ENCODE data around the gene ZBED3.
"Not testable (repeated sequence)": the region's sequence is repeated elsewhere in the genome, so short reads cannot be mapped to it uniquely, and the experiment has no call there.

Gene ZBED3

GRCh38 chr5:77086689-77087483 is at the start of gene ZBED3:
Gene ZBED3 (minus strand): TSS chr5:77087285. CDS start chr5:77077878, 9,407 bp downstream.
- DNase-seq = peak; percentile 87

- DNase-seq = no peak
Measured at GRCh38 chr5:77133061-77133758, 46.1 kb upstream of the ZBED3 start.

GRCh38 chr5:77131361-77131760 is 44.3 kb upstream of the ZBED3 start:
- DNase-seq = no peak

GRCh38 chr5:77129391-77129990 is 42.4 kb upstream of the ZBED3 start:
- no peak for DNase-seq

- DNase-seq = no peak
Measured at GRCh38 chr5:77128411-77129061, 41.5 kb upstream of the ZBED3 start.

- DNase-seq = no peak
Measured at GRCh38 chr5:77123057-77123456, 36.0 kb upstream of the ZBED3 start.

GRCh38 chr5:77120706-77121105 is 33.6 kb upstream of the ZBED3 start:
- no peak for DNase-seq

- no peak for DNase-seq
Measured at GRCh38 chr5:77120086-77120485, 33.0 kb upstream of the ZBED3 start.

GRCh38 chr5:77117161-77117560 is 30.1 kb upstream of the ZBED3 start:
- DNase-seq = no peak

- not testable (repeated sequence) for DNase-seq
Measured at GRCh38 chr5:77107035-77107434, 19.9 kb upstream of the ZBED3 start.

GRCh38 chr5:77104813-77105212 is 17.7 kb upstream of the ZBED3 start:
- no peak for DNase-seq

GRCh38 chr5:77103457-77103856 is 16.4 kb upstream of the ZBED3 start:
- no peak for DNase-seq

GRCh38 chr5:77102549-77102948 is 15.5 kb upstream of the ZBED3 start:
- no peak for DNase-seq

- no peak for DNase-seq
Measured at GRCh38 chr5:77101298-77101697, 14.2 kb upstream of the ZBED3 start.

- no peak for DNase-seq
Measured at GRCh38 chr5:77095189-77095588, 8.1 kb upstream of the ZBED3 start.

GRCh38 chr5:77087484-77088261 is 588 bp upstream of the ZBED3 start:
- peak; percentile 60 for DNase-seq

- no peak for DNase-seq
Measured at GRCh38 chr5:77086368-77086688, 757 bp downstream of the ZBED3 start.

- DNase-seq = no peak
Measured at GRCh38 chr5:77083088-77083487, 4.0 kb downstream of the ZBED3 start.

- DNase-seq = no peak
Measured at GRCh38 chr5:77082280-77082679, 4.8 kb downstream of the ZBED3 start.

- DNase-seq = no peak
Measured at GRCh38 chr5:77080905-77081304, 6.2 kb downstream of the ZBED3 start.

- not testable (repeated sequence) for DNase-seq
Measured at GRCh38 chr5:77080479-77080878, 6.6 kb downstream of the ZBED3 start.

- no peak for DNase-seq
Measured at GRCh38 chr5:77077829-77078176, 9.3 kb downstream of the ZBED3 start.
